GM21529 (cell line): ENCODE results near the gene RFX4.

Source experiments
- ATAC-seq: cut with Tn5 transposase; IDR thresholded peaks from one replicate; pipeline ENCODE4 v1.9.1; 2021; ENCODE audit not compliant: unreplicated experiment

The RFX4 gene

GRCh38 chr12:106645465-106646330, 62.9 kb downstream of the RFX4 start:
- ATAC-seq = no peak

GRCh38 chr12:106646472-106646871, 63.7 kb downstream of the RFX4 start:
- no peak for ATAC-seq

- ATAC-seq = no peak
Measured at GRCh38 chr12:106647793-106648514, 65.2 kb downstream of the RFX4 start.

DNA sequence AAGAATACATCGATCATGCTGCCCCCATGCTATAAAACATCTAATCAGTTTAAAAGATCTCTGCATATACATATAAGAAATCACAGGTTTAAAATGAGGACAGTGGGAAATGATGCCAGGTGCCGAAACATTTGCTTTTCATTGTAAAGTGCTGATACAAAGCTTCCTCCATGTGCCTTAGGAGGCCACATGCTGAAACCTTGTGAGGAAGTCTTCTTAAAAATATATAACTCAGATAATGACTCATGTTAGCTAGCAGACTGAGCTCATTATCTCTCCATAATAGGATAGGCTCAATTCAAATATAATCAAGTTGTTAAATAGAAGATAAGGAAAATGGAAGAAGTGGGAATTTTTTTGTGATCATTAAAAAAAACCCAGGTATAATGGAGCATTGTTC, 65.9 kb downstream of the RFX4 start:
- ATAC-seq = no peak

DNA sequence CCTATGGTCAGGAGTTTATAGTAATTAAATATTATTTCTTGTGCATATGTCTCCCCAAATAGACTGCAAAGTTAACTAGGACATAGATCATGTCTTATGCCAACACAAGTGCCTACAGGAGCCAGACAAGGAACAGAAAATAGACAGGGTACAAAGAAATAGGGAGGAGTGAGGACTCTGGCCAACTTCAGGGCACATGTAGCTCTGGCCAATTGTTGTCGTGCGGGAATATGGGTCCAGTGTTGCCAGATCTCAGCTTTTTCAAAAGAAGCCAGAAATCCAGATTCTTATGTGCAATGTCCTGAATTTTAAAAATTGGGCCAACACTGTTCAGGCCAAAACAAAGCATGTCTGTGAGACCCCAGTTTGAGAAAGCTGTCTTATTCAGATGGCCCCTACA, 68.7 kb downstream of the RFX4 start:
- ATAC-seq = no peak

DNA sequence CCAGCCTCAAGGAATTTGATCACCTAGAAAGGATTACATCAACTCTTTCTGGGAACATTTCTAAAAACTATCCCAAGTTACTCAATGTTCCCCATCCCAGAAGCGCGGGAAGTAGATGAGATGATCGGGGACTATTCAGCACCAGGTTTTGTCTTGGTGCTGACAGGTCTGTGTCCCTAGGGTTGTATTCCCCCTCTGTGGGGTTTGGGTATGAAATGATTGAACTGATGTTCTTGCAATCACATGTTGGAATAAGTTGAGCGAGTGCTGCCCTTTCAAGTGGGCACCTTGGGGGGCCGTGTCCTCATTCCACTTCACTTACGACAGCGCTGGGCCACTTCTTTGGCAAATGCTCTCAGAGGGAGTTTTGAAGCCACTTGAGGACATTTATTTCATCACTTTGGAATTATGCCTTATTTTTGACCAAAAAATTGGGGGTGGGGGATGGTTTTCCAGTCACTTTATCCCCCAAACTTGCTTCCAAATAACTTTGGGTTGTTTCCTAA, 69.8 kb downstream of the RFX4 start:
- no peak for ATAC-seq

DNA sequence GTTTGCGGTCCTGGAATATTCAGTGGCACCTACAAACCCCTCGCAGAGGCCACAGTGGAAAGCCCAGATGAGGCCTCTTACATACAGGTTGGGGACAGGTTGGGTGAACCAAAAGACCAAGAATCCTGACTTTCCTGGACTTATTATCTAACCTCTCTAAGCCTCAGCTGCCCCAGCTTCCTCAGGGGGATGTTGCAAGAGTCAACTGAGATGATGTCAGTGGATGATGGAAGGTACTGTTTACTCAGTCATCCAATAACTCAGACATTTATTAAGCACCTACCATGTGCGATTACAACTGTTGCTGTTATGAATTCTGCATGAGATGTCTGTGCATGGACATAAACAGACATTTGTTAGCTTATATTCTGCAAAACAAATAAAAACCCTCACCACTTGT, 72.8 kb downstream of the RFX4 start:
- ATAC-seq = no peak

- no peak for ATAC-seq
Measured at GRCh38 chr12:106657488-106657887, 74.7 kb downstream of the RFX4 start.

DNA sequence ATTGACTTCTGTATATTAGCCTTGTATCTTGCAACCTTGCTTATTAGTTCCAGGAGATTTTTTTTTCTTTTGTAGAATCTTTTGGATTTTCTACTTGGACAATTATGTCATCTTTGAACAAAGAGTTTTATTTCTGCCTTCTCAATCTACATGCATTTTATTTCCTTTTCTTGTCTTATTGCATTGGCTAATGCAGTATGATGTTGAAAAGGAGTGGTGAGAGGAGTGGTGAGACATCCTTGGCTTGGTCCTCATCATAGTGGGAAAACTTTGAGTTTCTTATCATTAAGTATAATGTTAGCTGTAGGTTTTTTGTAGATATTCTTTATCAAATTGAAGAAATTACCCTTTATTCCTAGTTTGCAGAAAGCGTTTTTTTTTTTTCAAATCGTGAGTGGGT, 80.6 kb downstream of the RFX4 start:
- ATAC-seq = no peak

GRCh38 chr12:106669216-106669615, 86.4 kb downstream of the RFX4 start:
- ATAC-seq = no peak

DNA sequence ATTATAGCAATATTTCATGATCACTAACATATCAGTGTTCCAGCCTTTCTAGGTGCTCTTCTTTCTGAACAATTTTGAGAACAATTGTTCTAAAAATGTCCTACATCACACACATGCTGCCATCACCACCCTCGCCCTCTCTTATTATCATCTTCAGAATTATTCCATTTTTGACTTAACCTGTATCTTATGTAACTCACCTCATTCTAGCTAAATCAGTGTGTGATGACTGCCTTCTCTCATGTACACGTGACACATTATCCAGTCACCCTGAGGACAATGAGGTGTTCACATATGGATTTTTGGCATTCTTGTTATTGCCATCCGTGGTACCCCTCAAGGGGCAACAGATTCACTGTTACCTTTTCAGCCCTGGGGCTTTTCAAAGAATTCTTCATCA, 87.3 kb downstream of the RFX4 start:
- ATAC-seq = no peak

GRCh38 chr12:106671840-106672239, 89.0 kb downstream of the RFX4 start:
- ATAC-seq = no peak

GRCh38 chr12:106672314-106673025, 89.7 kb downstream of the RFX4 start:
- ATAC-seq = no peak

- ATAC-seq = no peak
Measured at GRCh38 chr12:106673141-106673540, 90.3 kb downstream of the RFX4 start.

DNA sequence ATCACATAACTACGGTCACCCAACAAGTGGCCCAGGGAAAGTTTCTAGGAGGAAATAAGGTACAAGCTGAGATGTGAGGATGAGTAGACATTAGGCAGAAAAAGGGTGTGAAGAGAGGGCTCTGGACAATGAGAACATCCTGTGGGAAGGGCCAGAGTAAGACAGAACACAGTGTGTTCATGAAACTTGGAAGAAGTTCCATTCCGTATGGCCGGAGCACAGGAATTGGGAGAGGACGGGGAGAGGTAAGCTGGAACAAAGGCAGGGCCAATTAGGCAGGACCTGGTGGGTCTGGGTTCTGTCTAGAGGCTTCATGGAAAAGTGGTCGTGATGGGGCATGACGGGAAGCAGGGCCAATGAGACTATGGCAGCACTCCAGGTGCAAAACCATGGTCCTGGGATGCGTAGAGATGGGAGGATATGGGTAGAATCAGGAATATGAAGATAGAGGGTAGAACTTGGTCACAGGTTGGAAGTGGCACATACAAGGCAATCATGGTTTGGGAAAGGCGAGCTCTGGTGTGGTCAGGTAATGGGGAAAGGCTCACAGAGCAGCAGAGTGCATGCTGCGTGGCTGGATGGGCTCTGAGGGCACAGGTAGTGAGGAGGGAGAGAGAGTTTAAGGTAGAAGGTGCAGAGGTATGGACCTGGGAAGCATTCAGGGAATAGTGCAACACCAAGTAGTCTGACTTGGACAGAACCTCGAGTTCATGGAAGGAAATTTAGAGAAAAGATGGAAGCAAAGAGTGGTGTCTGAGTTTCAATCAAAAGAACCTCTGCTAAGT, 93.0 kb downstream of the RFX4 start:
- no peak for ATAC-seq

DNA sequence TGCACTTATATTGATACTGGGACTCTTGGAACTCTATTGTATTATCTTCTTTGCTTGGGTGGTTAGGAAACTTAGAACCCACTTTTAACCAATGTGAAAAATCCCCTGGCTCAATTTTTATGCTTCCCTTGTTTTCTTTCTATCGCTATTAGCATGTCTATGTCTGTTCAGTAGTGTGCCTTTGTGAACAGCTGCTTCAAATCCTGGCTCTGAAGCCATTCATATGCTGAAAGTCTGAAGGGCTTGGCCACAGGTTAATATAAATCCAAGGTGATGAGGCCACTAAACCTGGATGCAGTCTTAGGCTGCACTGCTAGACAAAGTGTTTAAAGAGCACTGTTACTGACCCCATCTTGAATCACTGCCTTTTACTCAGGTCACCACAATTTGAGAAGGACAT, 96.8 kb downstream of the RFX4 start:
- no peak for ATAC-seq

DNA sequence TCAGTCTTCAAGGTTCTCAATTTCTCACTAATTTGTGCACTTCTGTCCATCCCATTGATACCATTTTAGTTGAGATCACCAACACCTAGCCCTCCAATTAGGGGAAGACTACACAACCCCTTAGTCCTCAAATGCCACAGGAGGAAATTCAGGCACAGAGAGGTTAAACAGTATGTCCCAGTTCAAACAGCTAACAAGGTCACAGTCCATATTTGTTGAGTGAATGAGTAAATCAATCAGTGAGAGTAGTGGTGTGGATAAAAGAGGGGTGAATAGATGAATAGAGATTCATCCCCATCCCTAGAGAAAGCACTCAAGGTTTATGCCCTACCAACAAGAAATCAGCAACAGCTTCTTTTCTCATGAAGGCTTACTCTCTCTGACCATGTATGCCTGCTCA, 97.5 kb downstream of the RFX4 start:
- no peak for ATAC-seq

DNA sequence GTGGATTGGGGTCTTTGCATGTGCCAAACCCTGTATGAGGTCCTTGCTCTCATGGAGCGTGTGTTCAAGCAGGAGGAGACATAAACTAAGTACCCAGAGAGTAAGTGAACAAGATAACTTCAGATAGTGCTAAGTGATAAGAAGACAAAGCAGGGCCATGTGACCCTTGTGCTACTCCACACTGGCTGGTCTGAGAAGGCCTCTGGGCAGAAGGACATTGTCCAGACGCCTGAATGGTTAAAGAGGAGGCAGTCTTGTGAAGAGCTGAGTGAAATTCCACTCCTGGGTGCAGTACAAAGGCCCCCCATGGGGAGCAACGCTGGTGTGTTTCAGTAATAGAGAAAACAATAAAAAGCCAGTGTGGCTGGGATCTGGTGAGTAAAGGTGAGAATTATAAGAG, 98.4 kb downstream of the RFX4 start:
- no peak for ATAC-seq

DNA sequence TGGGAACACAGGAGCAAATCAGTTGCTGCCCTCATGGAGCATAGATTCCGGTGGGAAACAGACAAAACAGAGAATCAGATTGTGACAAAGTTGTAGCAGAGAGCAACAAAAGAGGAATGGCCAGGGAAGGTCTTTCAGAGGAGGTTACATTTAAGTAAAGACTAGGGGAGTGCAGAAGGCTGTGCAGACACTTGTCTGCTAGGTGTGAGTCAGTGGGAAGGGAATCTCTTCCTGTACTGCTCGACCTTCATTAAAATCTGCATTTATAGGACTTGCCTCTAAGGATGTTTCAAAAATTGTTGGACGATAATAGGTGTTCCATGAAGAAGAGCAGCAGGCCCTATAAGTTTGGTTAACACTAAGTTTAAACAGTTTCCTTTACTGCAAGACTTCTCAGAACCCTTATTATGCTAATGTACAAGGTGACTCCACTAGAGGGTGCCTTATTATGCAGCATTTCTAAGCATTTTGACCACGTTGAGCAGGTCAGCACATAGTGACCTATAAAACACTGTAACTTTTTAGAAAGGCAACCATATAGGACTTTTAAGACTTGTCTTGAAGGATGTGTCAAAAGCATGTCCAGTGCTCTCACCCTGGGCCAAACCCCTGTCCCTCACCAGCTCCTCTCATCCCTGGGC, 99.9 kb downstream of the RFX4 start:
- no peak for ATAC-seq

DNA sequence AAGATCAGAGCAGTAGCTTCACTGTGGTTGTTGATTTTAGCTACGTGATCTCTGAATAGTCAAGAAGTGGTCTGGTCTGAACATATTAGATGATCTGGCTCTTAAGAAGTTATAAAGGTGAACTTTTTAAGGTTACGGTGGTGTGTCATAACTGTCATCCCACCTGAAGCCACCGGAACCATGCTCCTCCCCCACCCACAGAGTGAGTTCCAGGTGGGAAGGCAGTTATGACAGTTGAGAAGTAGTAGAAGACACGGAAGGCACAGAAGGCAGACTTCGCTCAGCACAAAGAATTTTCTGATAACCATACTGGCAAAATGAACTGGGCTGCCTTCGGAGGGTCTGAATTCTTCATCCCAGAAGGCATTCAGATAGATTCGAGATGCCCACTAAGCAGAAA, 101.7 kb downstream of the RFX4 start:
- ATAC-seq = no peak
